Measurements from ENCODE around the gene CD58. TPM values are rescaled to one million over a fixed set of nuclear protein-coding genes. Genes with fewer than 3 reads are reported as not detected.
"Not testable (repeated sequence)": the region's sequence is repeated elsewhere in the genome, so short reads cannot be mapped to it uniquely, and the experiment has no call there.

The CD58 gene
- polyA plus RNA-seq, 1 donor (not counting 4 experiments of a cell fraction or from before 2014, with no cell fraction given) = 38.6 TPM

- H3K4me2 ChIP-seq (ENCODE audit: control insufficient read depth, extremely low read depth, insufficient read depth, low read depth, low read length); H3K9ac ChIP-seq (ENCODE audit: control insufficient read depth, extremely low read depth, insufficient read depth, low read length); H3K4me3 ChIP-seq (ENCODE audit: control insufficient read depth in 2 of 3, extremely low read depth in 1 of 3, insufficient read depth in 2 of 3, low read depth in 1 of 3, low read length in 3 of 3); H4K20me1 ChIP-seq (ENCODE audit: control insufficient read depth, extremely low read depth, insufficient read depth, low read length); DNase-seq (ENCODE audit: low read depth, low spot score); dilution Hi-C loops (cut with MboI; ENCODE audit: extremely low pct_ligation_motif_present, low sequenced_read_pairs); H3K27ac ChIP-seq (ENCODE audit: control insufficient read depth, insufficient read depth, low read length); H3K9me1 ChIP-seq (ENCODE audit: control insufficient read depth, extremely low read depth, insufficient read depth, low read length); H3K27me3 ChIP-seq (ENCODE audit: control insufficient read depth, extremely low read depth, insufficient read depth, low read length); H3K36me3 ChIP-seq (ENCODE audit: control insufficient read depth in 2 of 2, extremely low read depth in 1 of 2, insufficient read depth in 2 of 2, low read length in 2 of 2); FAIRE-seq; H3K4me1 ChIP-seq (ENCODE audit: control insufficient read depth, extremely low read depth, insufficient read depth, low read length); H3K79me2 ChIP-seq (ENCODE audit: control insufficient read depth, insufficient read depth, low read length); H3K9me3 ChIP-seq (ENCODE audit: control insufficient read depth, low read depth, low read length); H2AFZ ChIP-seq (ENCODE audit: control insufficient read depth, low read length): not testable (repeated sequence)
Measured at GRCh38 chr1:116599369-116599768, 28.5 kb upstream of the CD58 start.

- H3K27ac ChIP-seq (ENCODE audit: control insufficient read depth, insufficient read depth, low read length); H4K20me1 ChIP-seq (ENCODE audit: control insufficient read depth, extremely low read depth, insufficient read depth, low read length); H3K4me3 ChIP-seq (ENCODE audit: control insufficient read depth in 2 of 3, extremely low read depth in 1 of 3, insufficient read depth in 2 of 3, low read depth in 1 of 3, low read length in 3 of 3); DNase-seq (ENCODE audit: low read depth, low spot score); H3K4me1 ChIP-seq (ENCODE audit: control insufficient read depth, extremely low read depth, insufficient read depth, low read length); H2AFZ ChIP-seq (ENCODE audit: control insufficient read depth, low read length); H3K27me3 ChIP-seq (ENCODE audit: control insufficient read depth, extremely low read depth, insufficient read depth, low read length); FAIRE-seq; H3K79me2 ChIP-seq (ENCODE audit: control insufficient read depth, insufficient read depth, low read length); H3K9me1 ChIP-seq (ENCODE audit: control insufficient read depth, extremely low read depth, insufficient read depth, low read length); dilution Hi-C loops (cut with MboI; ENCODE audit: extremely low pct_ligation_motif_present, low sequenced_read_pairs); H3K4me2 ChIP-seq (ENCODE audit: control insufficient read depth, extremely low read depth, insufficient read depth, low read depth, low read length); H3K9me3 ChIP-seq (ENCODE audit: control insufficient read depth, low read depth, low read length); H3K9ac ChIP-seq (ENCODE audit: control insufficient read depth, extremely low read depth, insufficient read depth, low read length); H3K36me3 ChIP-seq (ENCODE audit: control insufficient read depth in 2 of 2, extremely low read depth in 1 of 2, insufficient read depth in 2 of 2, low read length in 2 of 2): not testable (repeated sequence)
Measured at GRCh38 chr1:116598420-116599036, 27.7 kb upstream of the CD58 start.

GRCh38 chr1:116597388-116597787 is 26.6 kb upstream of the CD58 start:
- H3K36me3 ChIP-seq (ENCODE audit: control insufficient read depth in 2 of 2, extremely low read depth in 1 of 2, insufficient read depth in 2 of 2, low read length in 2 of 2); H3K4me1 ChIP-seq (ENCODE audit: control insufficient read depth, extremely low read depth, insufficient read depth, low read length); H3K9me3 ChIP-seq (ENCODE audit: control insufficient read depth, low read depth, low read length); H3K9ac ChIP-seq (ENCODE audit: control insufficient read depth, extremely low read depth, insufficient read depth, low read length); H3K27ac ChIP-seq (ENCODE audit: control insufficient read depth, insufficient read depth, low read length); H3K9me1 ChIP-seq (ENCODE audit: control insufficient read depth, extremely low read depth, insufficient read depth, low read length); H3K4me3 ChIP-seq (ENCODE audit: control insufficient read depth in 2 of 3, extremely low read depth in 1 of 3, insufficient read depth in 2 of 3, low read depth in 1 of 3, low read length in 3 of 3); DNase-seq (ENCODE audit: low read depth, low spot score); FAIRE-seq; H2AFZ ChIP-seq (ENCODE audit: control insufficient read depth, low read length); H3K4me2 ChIP-seq (ENCODE audit: control insufficient read depth, extremely low read depth, insufficient read depth, low read depth, low read length); dilution Hi-C loops (cut with MboI; ENCODE audit: extremely low pct_ligation_motif_present, low sequenced_read_pairs); H3K79me2 ChIP-seq (ENCODE audit: control insufficient read depth, insufficient read depth, low read length); H3K27me3 ChIP-seq (ENCODE audit: control insufficient read depth, extremely low read depth, insufficient read depth, low read length); H4K20me1 ChIP-seq (ENCODE audit: control insufficient read depth, extremely low read depth, insufficient read depth, low read length): not testable (repeated sequence)

GRCh38 chr1:116596742-116597307 is 26.0 kb upstream of the CD58 start:
- H3K79me2 ChIP-seq (ENCODE audit: control insufficient read depth, insufficient read depth, low read length); H4K20me1 ChIP-seq (ENCODE audit: control insufficient read depth, extremely low read depth, insufficient read depth, low read length); dilution Hi-C loops (cut with MboI; ENCODE audit: extremely low pct_ligation_motif_present, low sequenced_read_pairs); H3K4me3 ChIP-seq (ENCODE audit: control insufficient read depth in 2 of 3, extremely low read depth in 1 of 3, insufficient read depth in 2 of 3, low read depth in 1 of 3, low read length in 3 of 3); H3K27ac ChIP-seq (ENCODE audit: control insufficient read depth, insufficient read depth, low read length); FAIRE-seq; DNase-seq (ENCODE audit: low read depth, low spot score); H3K4me1 ChIP-seq (ENCODE audit: control insufficient read depth, extremely low read depth, insufficient read depth, low read length); H2AFZ ChIP-seq (ENCODE audit: control insufficient read depth, low read length); H3K9me1 ChIP-seq (ENCODE audit: control insufficient read depth, extremely low read depth, insufficient read depth, low read length); H3K9me3 ChIP-seq (ENCODE audit: control insufficient read depth, low read depth, low read length); H3K27me3 ChIP-seq (ENCODE audit: control insufficient read depth, extremely low read depth, insufficient read depth, low read length); H3K4me2 ChIP-seq (ENCODE audit: control insufficient read depth, extremely low read depth, insufficient read depth, low read depth, low read length); H3K36me3 ChIP-seq (ENCODE audit: control insufficient read depth in 2 of 2, extremely low read depth in 1 of 2, insufficient read depth in 2 of 2, low read length in 2 of 2); H3K9ac ChIP-seq (ENCODE audit: control insufficient read depth, extremely low read depth, insufficient read depth, low read length): not testable (repeated sequence)

Measured in keratinocyte (primary cell).